ENCODE results near the gene H1-8.

DNA sequence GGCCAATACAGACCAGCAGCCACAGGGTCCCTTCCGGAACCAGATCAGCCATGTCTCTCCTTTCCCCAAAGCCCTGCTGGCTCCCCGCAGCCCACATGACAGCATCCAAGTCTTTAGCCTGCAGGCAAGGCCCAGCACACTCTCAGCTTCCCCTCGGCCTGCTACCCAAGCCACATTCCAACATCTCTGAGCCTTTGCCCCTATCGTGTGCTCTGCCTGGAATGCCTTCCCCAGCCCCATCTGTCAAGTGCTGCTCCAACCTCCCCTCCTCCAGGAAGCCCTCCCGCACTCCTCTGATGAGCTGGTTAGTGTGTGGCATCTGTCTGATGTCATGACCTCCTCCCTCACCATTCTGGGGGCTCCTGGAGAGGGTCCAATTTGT is 55.0 kb downstream of the H1-8 start:
- TF ChIP-seq ZNF274 (IDR thresholded peaks at IDR 0.05; ENCODE audit: low read depth, low read length) (no peak), RAD21 (IDR thresholded peaks at IDR 0.05; ENCODE audit: low read depth) (no peak), POLR2A (IDR thresholded peaks at IDR 0.05; ENCODE audit: borderline replicate concordance, extremely low read depth, insufficient read depth, insufficient read length) (no peak), POLR2AphosphoS5 (IDR thresholded peaks at IDR 0.05; ENCODE audit: low read depth, low read length) (no peak), ZFX (IDR thresholded peaks at IDR 0.05) (no peak), SP1 (IDR thresholded peaks at IDR 0.05; ENCODE audit: low read depth) (no peak), ELF1 (IDR thresholded peaks at IDR 0.05; ENCODE audit: borderline replicate concordance, low read depth) (no peak), YY1 (IDR thresholded peaks at IDR 0.05; ENCODE audit: extremely low read depth, insufficient replicate concordance, low read depth, low read length) (no peak)
- TF ChIP-seq, protein P1, sequence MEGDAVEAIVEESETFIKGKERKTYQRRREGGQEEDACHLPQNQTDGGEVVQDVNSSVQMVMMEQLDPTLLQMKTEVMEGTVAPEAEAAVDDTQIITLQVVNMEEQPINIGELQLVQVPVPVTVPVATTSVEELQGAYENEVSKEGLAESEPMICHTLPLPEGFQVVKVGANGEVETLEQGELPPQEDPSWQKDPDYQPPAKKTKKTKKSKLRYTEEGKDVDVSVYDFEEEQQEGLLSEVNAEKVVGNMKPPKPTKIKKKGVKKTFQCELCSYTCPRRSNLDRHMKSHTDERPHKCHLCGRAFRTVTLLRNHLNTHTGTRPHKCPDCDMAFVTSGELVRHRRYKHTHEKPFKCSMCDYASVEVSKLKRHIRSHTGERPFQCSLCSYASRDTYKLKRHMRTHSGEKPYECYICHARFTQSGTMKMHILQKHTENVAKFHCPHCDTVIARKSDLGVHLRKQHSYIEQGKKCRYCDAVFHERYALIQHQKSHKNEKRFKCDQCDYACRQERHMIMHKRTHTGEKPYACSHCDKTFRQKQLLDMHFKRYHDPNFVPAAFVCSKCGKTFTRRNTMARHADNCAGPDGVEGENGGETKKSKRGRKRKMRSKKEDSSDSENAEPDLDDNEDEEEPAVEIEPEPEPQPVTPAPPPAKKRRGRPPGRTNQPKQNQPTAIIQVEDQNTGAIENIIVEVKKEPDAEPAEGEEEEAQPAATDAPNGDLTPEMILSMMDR (IDR thresholded peaks at IDR 0.05 in 2 of 3, conservative IDR thresholded peaks at IDR 0.05 in 1 of 3; ENCODE audit: borderline replicate concordance in 1 of 3, insufficient read depth in 1 of 3, low read depth in 2 of 3, low read length in 2 of 3) = no peak
